Omental fat pad (tissue), 4 donors: ENCODE results near the gene MAP4K4. TPM values are rescaled to one million over a fixed set of nuclear protein-coding genes. Genes with fewer than 3 reads are reported as not detected.

ENCODE experiments used
- ATAC-seq: fragments of 150-250 bp; one replicate; pipeline ENCODE4 v1.9.1; 2016; ENCODE audit warnings: mild to moderate bottlenecking, moderate library complexity; ENCODE audit not compliant: low FRiP score
- DNase-seq: peaks from one replicate; pipeline ENCODE4 v3.0.0-alpha.2; 2019; ENCODE audit warnings: low spot score
- total RNA-seq, 4 donors: library from RNA; depleted of rRNA; stranded (reverse); fragments of >200 nt; gene quantifications; one replicate each; pipeline ENCODE4 v1.1.0, GENCODE V29; 2016
- TF ChIP-seq, protein P1 (sequence below), 3 donors: fragments of 450-650 bp; IDR thresholded peaks; one replicate each; pipeline ENCODE4 v1.5.1; 2016 to 2017; ENCODE audit warnings: antibody characterized with exemption in 3 of 3, mild to moderate bottlenecking in 3 of 3, moderate library complexity in 2 of 3

MAP4K4 gene
- total RNA-seq, 4 donors from 2014 or later, result 85.9 to 199 (median 110) TPM

DNA sequence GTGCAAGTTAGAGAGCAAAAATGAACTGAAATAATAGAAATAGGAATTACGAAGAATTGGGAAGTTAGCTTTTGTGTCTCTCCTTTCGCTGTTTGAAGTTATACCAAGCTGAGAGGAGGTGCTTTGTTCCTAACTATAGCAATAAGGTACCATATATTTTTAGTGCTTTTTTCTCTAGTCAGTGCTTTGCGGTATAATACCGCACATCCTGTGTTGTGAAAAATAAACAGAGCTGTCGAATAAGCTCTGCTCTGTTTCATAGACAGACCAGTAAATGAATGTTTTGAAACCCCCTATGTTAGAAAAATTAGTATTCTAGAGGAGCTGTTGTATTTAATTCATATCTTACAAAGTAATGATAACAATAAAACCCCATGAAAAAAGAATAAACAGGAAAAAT is 130.8 kb downstream of the MAP4K4 start:
- TF ChIP-seq, protein P1, sequence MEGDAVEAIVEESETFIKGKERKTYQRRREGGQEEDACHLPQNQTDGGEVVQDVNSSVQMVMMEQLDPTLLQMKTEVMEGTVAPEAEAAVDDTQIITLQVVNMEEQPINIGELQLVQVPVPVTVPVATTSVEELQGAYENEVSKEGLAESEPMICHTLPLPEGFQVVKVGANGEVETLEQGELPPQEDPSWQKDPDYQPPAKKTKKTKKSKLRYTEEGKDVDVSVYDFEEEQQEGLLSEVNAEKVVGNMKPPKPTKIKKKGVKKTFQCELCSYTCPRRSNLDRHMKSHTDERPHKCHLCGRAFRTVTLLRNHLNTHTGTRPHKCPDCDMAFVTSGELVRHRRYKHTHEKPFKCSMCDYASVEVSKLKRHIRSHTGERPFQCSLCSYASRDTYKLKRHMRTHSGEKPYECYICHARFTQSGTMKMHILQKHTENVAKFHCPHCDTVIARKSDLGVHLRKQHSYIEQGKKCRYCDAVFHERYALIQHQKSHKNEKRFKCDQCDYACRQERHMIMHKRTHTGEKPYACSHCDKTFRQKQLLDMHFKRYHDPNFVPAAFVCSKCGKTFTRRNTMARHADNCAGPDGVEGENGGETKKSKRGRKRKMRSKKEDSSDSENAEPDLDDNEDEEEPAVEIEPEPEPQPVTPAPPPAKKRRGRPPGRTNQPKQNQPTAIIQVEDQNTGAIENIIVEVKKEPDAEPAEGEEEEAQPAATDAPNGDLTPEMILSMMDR (IDR thresholded peaks at IDR 0.05), result no peak
- DNase-seq, result no peak
- no peak for ATAC-seq

DNA sequence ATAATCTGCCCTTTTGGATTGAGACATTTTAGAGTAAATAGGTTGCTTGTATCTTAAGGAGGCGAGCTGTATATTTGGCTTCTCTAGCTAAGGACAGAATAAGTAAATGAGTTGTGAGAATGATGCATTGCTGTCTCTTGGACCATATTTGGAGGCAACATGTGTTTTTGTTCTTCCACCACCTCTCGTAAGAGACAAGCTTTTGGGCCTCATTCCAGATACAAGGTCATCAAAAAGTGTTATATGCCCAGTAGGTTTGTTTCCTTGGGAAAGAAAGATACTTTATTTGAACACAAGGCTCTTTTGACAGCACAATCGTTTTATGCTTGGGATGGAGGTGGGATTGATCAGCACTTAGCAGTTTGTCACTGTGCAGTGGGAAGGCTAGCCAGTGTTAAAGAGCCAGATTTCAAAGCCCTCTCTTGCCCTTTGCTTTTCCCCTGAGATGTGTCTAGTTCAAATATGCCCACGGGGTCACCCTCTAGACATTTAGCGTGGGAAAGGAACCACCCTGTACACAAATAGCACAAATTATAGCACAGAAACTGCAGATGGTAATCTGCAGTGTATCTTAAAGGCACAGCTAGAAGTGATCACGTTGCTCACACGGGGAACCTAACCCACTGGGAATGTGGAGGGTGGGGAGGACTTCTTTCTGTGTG is 131.3 kb downstream of the MAP4K4 start:
- ATAC-seq (no peak), DNase-seq (no peak)
- TF ChIP-seq, protein P1 (IDR thresholded peaks at IDR 0.05), result no peak

DNA sequence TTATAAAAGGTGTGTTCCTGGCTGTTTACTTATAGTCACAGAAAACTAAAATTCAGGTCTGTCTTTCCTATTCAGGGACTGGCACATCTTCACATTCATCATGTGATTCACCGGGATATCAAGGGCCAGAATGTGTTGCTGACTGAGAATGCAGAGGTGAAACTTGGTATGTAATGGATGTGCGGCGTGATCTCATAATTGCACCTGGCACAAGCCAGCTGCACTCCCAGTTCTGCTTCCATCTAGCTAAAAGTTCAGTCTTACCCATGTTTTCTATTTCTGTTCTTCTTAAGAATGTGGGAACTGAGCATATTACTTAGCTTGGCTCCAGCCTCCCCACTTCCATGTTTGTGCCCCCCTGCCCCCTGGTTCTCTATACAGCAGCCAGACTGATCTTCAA is 131.9 kb downstream of the MAP4K4 start:
- DNase-seq (no peak), ATAC-seq (no peak)
- TF ChIP-seq, protein P1 (IDR thresholded peaks at IDR 0.05), result no peak

DNA sequence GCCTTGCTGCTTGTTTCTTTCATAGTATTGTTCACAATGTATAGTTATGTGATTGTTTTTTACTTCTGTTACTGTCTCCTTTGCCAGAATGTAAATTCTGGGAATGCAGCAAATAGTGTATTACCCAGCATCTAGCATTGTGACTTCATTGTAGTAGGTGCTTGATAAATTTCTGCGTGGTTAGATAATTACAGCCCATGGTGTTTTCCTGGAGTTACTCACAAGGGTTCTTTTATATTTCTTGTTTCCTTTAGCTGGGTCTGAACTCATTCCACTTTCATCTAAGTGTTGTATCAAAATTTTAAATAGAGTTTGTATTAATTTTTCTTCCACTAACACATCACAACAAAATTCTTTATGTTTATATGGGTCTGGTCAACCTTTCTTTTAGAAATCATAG is 132.6 kb downstream of the MAP4K4 start:
- TF ChIP-seq, protein P1 (IDR thresholded peaks at IDR 0.05), result no peak
- no peak for DNase-seq
- ATAC-seq, result no peak

DNA sequence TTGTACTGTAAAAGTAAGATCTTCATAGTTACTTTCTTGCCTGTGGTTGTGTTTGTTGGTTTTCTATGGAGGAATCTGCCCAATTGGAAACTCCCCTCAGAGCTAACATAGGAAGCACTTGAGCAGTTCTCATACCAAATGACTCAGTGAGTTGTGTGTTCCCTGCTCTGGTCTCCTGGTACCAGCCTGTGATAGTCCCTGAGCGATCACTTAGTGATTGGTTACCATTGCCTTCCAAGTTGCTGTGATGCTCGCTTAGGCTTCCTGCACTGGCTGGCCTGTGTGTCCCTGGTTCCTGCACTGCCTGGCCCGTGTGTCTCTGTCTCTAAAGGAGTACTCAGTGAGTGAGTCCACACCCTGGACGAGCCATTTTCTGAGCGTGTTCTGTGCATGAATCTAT is 133.0 kb downstream of the MAP4K4 start:
- TF ChIP-seq, protein P1 (IDR thresholded peaks at IDR 0.05), result no peak
- DNase-seq (no peak), ATAC-seq (peak; percentile 25)

DNA sequence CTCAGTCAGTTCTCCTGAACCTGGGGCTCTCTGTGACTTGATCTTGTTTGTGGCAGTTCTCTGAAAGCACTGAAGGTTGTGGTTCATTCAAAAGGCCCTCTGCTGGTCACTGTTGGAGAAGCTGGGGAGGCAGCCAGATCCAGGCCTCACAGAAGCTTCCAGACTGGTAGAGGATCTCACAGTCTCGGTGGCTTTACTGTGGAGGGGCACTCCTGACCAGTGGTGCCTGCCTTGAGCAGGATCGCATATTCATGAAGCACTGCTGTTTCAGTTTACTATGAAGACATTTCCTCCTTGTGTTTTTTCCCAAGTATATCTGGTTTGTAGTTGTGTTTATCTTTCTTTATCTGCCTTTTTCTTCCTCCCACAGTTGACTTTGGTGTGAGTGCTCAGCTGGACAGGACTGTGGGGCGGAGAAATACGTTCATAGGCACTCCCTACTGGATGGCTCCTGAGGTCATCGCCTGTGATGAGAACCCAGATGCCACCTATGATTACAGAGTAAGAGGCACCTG is 133.9 kb downstream of the MAP4K4 start:
- ATAC-seq (peak; percentile 34), DNase-seq (peak; percentile 54)
- TF ChIP-seq, protein P1 (IDR thresholded peaks at IDR 0.05), result peak in 2 of 3 donors; percentile 9 to 69

DNA sequence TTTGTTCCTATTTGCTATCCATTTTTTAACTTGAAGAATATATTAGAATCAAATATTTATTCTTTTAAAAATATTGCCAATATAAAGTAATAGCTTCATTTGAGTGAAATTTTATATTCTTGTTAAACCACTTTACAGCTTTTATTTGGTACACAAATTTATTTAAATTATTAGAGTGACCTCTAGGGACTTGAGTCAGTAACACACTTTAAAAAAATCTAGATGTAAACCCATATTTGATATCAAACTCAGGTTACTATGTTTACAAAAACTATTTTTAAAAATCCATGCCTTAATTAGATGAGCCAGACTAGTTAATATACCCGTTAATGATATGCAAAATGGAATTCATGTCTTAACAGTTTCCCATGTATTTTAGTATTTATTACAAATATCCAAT is 134.6 kb downstream of the MAP4K4 start:
- DNase-seq (no peak), ATAC-seq (no peak)
- TF ChIP-seq, protein P1 (IDR thresholded peaks at IDR 0.05), result no peak
